Renal pelvis (tissue), 4 donors: ENCODE data around the gene TMEM144. TPM values are rescaled to one million over a fixed set of nuclear protein-coding genes. Genes with fewer than 3 reads are reported as not detected.
A peak's percentile ranks its signal among the peaks of the same experiment; 100 is the strongest.

Experiments used
- DNase-seq: peaks from one replicate; pipeline ENCODE4 v3.0.0-alpha.2; 2013
- polyA plus RNA-seq, 3 donors: library from polyadenylated mRNA; unstranded; fragments of 120-200 nt; gene quantifications; one replicate each; pipeline ENCODE4 v1.2.1, GENCODE V29; 2013; ENCODE audit not compliant: insufficient read length in 3 of 3

The TMEM144 gene
- polyA plus RNA-seq, 3 donors, result 4.2 to 8.2 (median 5.1) TPM

DNA sequence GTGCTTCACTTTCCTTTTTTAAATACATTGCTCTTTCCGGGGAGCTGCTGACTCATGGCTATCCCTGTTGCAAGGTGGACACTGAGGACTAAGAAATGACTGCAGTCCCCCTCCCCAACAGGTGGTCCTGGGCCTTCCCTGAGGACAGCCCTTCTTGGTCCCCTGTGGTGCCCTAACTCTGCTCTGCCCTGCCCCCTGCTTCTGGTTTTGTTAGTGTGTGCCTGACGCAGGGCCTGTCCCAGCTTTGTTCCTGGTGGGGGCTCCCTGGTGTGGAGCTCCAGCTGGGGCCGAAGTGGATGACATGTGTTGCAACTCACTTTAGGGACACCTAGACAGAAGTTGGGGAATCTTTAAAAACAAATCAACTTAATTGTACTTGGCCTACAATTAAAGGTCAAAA is 81.9 kb downstream of the TMEM144 start:
- no peak for DNase-seq

DNA sequence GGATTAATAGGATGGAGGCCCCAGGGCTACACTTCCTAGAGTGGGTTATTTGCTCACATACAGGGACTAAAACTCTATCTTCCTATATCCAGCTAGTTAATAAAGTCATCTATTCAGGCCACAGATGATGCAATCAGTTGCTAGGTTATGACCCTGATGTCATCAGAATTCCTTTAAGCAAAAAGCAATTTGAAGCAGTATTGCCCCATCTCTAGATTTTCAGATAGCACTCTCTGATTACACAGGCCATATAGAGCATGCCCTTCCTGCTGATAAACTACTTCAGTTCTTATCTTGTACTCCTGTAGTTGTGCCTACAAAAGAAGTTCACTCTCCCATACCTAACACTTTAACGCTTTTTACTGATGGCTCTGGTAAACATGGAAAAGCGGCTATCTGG is 84.8 kb downstream of the TMEM144 start:
- DNase-seq, result no peak

DNA sequence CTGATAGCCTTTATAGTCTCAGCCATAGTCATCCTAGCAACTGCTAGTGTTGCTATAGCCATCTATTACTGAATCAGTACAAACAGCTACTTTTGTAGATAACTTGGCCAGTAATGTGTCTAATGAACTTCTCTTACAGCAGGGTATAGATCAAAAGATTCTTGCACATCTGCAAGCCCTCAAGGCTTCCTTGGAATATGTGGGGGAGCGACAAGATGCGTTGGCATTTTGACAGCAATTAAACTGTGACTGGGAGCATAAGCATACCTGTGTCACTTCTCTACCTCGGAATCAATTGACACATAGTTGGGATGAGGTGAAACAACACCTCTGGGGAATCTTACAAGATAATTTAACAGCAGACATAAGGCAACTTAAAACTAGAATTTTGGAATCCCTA is 87.6 kb downstream of the TMEM144 start:
- DNase-seq, result no peak

DNA sequence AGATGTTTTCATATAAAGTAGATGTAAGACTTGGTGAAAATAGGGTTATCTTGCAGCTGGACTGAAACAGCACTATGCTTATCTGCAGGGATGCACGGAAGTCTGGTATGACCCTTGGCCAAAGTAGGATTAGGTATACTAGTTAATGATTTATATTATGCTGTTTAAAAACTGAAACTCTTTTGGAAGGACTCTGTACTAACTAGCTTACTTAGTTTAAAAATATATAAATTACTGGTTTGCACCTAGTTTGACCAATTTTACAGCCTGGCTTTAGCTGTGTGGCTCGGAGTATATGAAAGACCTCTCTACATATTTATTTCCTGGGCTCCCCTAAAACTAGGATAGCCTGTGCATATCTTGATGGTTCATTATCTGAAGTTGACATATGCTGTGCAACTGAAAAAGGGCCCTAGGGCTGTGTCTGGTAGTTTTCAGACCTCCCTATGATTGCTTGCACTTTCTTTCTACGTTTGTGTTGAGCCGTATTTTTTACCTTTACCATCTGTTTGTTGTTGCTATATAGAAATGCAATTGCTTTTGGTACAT is 89.2 kb downstream of the TMEM144 start:
- DNase-seq, result peak; percentile 9

DNA sequence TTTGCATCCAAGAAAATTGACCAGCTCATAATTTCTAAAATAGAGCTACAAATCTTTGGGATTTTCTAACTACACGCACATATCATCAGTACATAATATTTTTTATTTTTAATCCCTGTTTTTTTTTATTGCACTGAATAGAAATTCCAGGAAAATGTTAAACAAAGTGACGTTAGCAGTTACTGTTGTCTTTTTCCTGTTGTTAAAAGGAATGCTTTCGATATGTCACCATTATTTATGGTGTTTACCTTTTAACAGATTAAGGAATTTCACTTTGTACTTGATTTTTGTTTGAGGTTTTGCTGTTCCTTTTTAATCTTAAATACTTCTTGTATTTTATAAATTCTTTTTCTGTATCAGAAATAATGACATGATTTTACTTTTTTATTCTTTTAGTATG is 89.7 kb downstream of the TMEM144 start:
- DNase-seq, result no peak

DNA sequence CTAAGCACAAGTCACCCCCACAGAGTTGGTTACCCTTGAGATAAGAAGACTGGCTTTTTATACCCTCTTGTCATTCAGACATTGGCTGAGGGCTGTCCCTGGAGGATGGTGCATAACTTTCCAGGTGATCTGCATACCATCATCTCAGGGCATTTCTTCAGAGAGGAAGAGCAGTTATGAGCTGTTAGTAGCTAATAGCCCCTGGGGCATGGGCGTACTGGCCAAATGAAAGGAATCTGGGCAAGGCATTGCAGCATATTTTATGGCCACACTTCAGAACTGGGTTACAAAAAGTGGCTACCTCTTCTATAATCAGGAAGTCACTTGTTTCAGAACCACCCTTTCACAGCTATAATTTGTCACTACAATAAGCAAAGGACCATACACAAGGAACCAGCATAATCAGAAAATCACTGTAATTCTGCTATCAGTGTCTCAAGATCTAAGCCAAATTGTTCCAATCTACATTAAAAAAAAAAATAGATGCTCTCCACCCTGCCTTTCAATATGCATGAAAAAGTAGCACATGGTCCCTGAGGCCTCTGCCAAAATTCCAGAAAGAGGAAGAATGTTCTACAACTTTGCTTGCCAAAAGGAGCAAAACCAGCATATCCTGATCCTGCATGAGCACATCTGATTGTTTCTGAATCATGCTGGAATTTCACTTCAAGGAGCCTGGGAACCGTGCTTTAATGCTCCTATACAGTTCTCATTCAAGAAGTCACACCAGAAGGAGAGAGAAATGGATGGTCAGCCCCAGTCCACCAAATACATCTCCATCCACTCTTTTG is 92.0 kb downstream of the TMEM144 start:
- no peak for DNase-seq

DNA sequence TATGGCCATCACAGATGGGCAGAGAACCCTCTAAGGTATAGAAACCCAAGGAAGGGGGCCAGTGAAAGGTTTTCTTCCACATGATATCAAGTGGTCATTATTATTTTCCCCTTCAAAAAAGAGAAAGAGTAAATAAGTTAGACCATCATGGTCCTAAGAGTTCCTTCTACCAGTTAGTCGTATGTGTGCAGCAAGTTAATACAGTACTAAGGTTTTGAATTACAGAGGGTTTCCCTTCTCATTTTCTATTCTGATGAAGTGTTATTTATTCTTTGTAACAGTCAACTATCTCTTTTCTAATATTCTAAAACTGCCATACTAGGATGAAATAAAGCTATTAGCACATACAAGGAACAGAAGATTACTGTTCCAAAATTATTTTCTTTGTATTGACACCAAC is 94.4 kb downstream of the TMEM144 start:
- DNase-seq, result no peak

Other genes starting within 250 kb of the TMEM144 start
- gene GASK1B, start 37.5 kb upstream of the TMEM144 start, polyA plus RNA-seq, result 10 to 100 TPM; 29.9 to 35.5 (median 33.5) TPM